T-cell (primary cell): ENCODE measurements around the gene MARCOL. TPM values are rescaled to one million over a fixed set of nuclear protein-coding genes. Genes with fewer than 3 reads are reported as not detected.
A peak's percentile ranks its signal among the peaks of the same experiment; 100 is the strongest.
"Not testable (repeated sequence)": the region's sequence is repeated elsewhere in the genome, so short reads cannot be mapped to it uniquely, and the experiment has no call there.

Experiments used
- ATAC-seq, 4 experiments: fragments of 200-7000 bp in 3 of 4; fragments of 150-1000 bp in 1 of 4; cut with Tn5 transposase; replicated peaks in 1 of 4; 1 replicate in 3 of 4; 2 replicates in 1 of 4; pipeline ENCODE4 v1.10.0; 2021; ENCODE audit warnings: moderate library complexity in 3 of 4, mild to moderate bottlenecking in 2 of 4, moderate number of reproducible peaks in 1 of 4
- CTCF ChIA-PET, 2 donors: fragments of 300-600 bp; sonication (Branson Sonifier 250); formaldehyde crosslinking; loops; one replicate each; lab custom pipeline; 2022; ENCODE audit warnings: antibody characterized with exemption in 2 of 2; lab: Charles Lee
- POLR2A ChIA-PET, 2 donors: fragments of 300-600 bp; sonication (Branson Sonifier 250); formaldehyde crosslinking; loops; one replicate each; lab custom pipeline; 2022; ENCODE audit warnings: antibody characterized with exemption in 2 of 2; lab: Charles Lee
- DNase-seq, 35 experiments: peaks; one replicate each; pipeline versions ENCODE4 v3.0.0 to v3.0.0-alpha.2; 2013 to 2023
- H3K27ac ChIP-seq: one replicate; pipeline ENCODE4 v1.5.1; 2013; ENCODE audit warnings: low read length
- H3K27me3 ChIP-seq, 2 experiments: replicated peaks in 1 of 2; 1 replicate in 1 of 2; 2 replicates in 1 of 2; pipeline versions ENCODE4 v1.6.1 to v1.7.0; 2013; ENCODE audit warnings: low read length in 1 of 2, mixed read lengths in 1 of 2; ENCODE audit not compliant: control insufficient read depth in 2 of 2, insufficient read depth in 2 of 2; ENCODE audit errors: extremely low read depth in 1 of 2
- H3K36me3 ChIP-seq, 2 donors: 1 replicate in 1 of 2; 2 replicates in 1 of 2; pipeline versions ENCODE4 v1.6.1 to v1.7.0; 2013; ENCODE audit warnings: low read length in 1 of 2; ENCODE audit not compliant: control insufficient read depth in 2 of 2, insufficient read depth in 1 of 2; ENCODE audit errors: extremely low read depth in 1 of 2
- H3K4me1 ChIP-seq, 2 experiments: 1 replicate in 1 of 2; 2 replicates in 1 of 2; pipeline versions ENCODE4 v1.6.1 to v1.7.0; 2013; ENCODE audit warnings: low read length in 2 of 2, mixed read lengths in 1 of 2; ENCODE audit not compliant: insufficient read depth in 2 of 2, control insufficient read depth in 1 of 2; ENCODE audit errors: extremely low read depth in 1 of 2
- H3K4me3 ChIP-seq, 2 donors: 1 replicate in 1 of 2; 2 replicates in 1 of 2; pipeline versions ENCODE4 v1.5.1 to v1.7.0; 2013; ENCODE audit warnings: mild to moderate bottlenecking in 2 of 2, low read length in 1 of 2, moderate library complexity in 1 of 2; ENCODE audit not compliant: control insufficient read depth in 1 of 2; ENCODE audit errors: extremely low read depth in 1 of 2
- H3K9me3 ChIP-seq: 2 replicates; pipeline ENCODE4 v1.7.0; 2013
- H3K27ac Mint-ChIP-seq, 2 donors: one replicate each; pipeline ENCODE4 v1.8.0; 2020 to 2021; ENCODE audit warnings: mild to moderate bottlenecking in 2 of 2, mixed read lengths in 2 of 2
- H3K27me3 Mint-ChIP-seq, 2 donors: one replicate each; pipeline ENCODE4 v1.8.0; 2021 to 2022; ENCODE audit warnings: mixed read lengths in 2 of 2
- H3K36me3 Mint-ChIP-seq: one replicate; pipeline ENCODE4 v1.8.0; 2021; ENCODE audit warnings: mixed read lengths
- H3K4me1 Mint-ChIP-seq, 3 donors: one replicate each; pipeline ENCODE4 v1.8.0; 2020 to 2022; ENCODE audit warnings: mixed read lengths in 3 of 3, mild to moderate bottlenecking in 1 of 3
- H3K4me3 Mint-ChIP-seq, 3 donors: one replicate each; pipeline ENCODE4 v1.8.0; 2020 to 2022; ENCODE audit warnings: mild to moderate bottlenecking in 3 of 3, mixed read lengths in 3 of 3, moderate library complexity in 3 of 3
- H3K9me3 Mint-ChIP-seq, 3 donors: one replicate each; pipeline ENCODE4 v1.8.0; 2020 to 2022; ENCODE audit warnings: mixed read lengths in 3 of 3
- WGBS: methylation state at CpG from one replicate; pipeline ENCODE4 v1.1.5; 2013; ENCODE audit warnings: missing lambda C conversion rate; ENCODE audit not compliant: insufficient coverage; 5-methylcytosine and 5-hydroxymethylcytosine counted together
- total RNA-seq, 35 experiments: library from RNA in 6 of 35; stranded (reverse) in 6 of 35; fragments of 120-200 nt in 1 of 35; gene quantifications; one replicate each; pipeline versions ENCODE4 v1.2.1 to v1.2.4 and lab custom pipeline; 2013 to 2026

MARCOL gene
- total RNA-seq, 5 donors from 2014 or later (not counting 1 experiment from before 2014, with no cell fraction given), result not detected

GRCh38 chr5:148281336-148281735, 43.0 kb downstream of the MARCOL start:
- CTCF ChIA-PET, H3K36me3 Mint-ChIP-seq, H3K27ac ChIP-seq, H3K4me3 ChIP-seq, H3K9me3 ChIP-seq, H3K4me1 Mint-ChIP-seq, POLR2A ChIA-PET, H3K27ac Mint-ChIP-seq, ATAC-seq, DNase-seq, H3K4me3 Mint-ChIP-seq, H3K36me3 ChIP-seq, H3K4me1 ChIP-seq: not testable (repeated sequence)
- Mint-ChIP-seq H3K9me3 (peaks cover 9 to 30% (median 26%) of the 10 kb centered on the region in 3 donors), H3K27me3 (peaks cover 8 to 13% of the 10 kb centered on the region in 2 donors)
- H3K27me3 ChIP-seq, result peaks cover 0 to 11% of the 10 kb centered on the region in 2 experiments
- WGBS, result 78% methylated on average over 1 of the region's 4 CpGs

GRCh38 chr5:148290271-148291195, 52.2 kb downstream of the MARCOL start:
- Mint-ChIP-seq H3K4me3 (no peak overlapping the region), H3K36me3 (no peaks in the 10 kb centered on the region), H3K27ac (no peak overlapping the region), H3K27me3 (peaks cover 4 to 7% of the 10 kb centered on the region in 2 donors), H3K4me1 (no peaks in the 10 kb centered on the region), H3K9me3 (no peaks in the 10 kb centered on the region)
- Histone ChIP-seq H3K27me3 (no peaks in the 10 kb centered on the region), H3K4me3 (no peak overlapping the region), H3K9me3 (no peaks in the 10 kb centered on the region), H3K36me3 (no peaks in the 10 kb centered on the region), H3K27ac (no peak overlapping the region), H3K4me1 (no peaks in the 10 kb centered on the region)
- POLR2A ChIA-PET, result interaction anchor here in 1 of 2 donors (0.6 kb wide), 1 partner anchor 129 kb away, joined by 3 read pairs; no protein-coding TSS in a partner anchor
- CTCF ChIA-PET, result interaction anchor here in 1 of 2 donors (1.2 kb wide), 1 partner anchor 12 kb away, joined by 3 read pairs; no protein-coding TSS in a partner anchor
- peak in 1 of 35 experiments; percentile 17 for DNase-seq
- ATAC-seq, result no peak
- WGBS, result 60% methylated on average over 3 of the region's 6 CpGs

Other genes starting within 250 kb of the MARCOL start
- gene SPINK5, start 174.5 kb upstream of the MARCOL start, total RNA-seq, result under 1 TPM in 1 of 5 donors, not detected in 4; 0.07 TPM
- gene SPINK14, start 70.0 kb upstream of the MARCOL start, total RNA-seq, result not detected
- not detected for gene SPINK6, start 35.5 kb upstream of the MARCOL start, total RNA-seq
- not detected for gene SPINK13, start 30.3 kb downstream of the MARCOL start, total RNA-seq
- gene SPINK7, start 73.9 kb downstream of the MARCOL start, total RNA-seq, result not detected
- not detected for gene SPINK9, start 97.0 kb downstream of the MARCOL start, total RNA-seq
- 10 to 100 TPM; 61.0 to 70.8 (median 66.2) TPM for gene FBXO38, start 145.4 kb downstream of the MARCOL start, total RNA-seq